Smooth muscle cell (in vitro differentiated cells): ENCODE data around the gene RABEP1. TPM values are rescaled to one million over a fixed set of nuclear protein-coding genes. Genes with fewer than 3 reads are reported as not detected.

ENCODE experiments used
- DNase-seq: peaks from one replicate; lab custom pipeline; 2025; ENCODE audit not compliant: unreplicated experiment; lab: John Stamatoyannopoulos, UW
- H2AFZ ChIP-seq: fragments of 200-600 bp; sonication (generic); 2 replicates; pipeline ENCODE4 v1.6.0; 2016; ENCODE audit warnings: antibody characterized with exemption, low read depth, mild to moderate bottlenecking
- H3F3A ChIP-seq: fragments of 200-600 bp; sonication (generic); 2 replicates; pipeline ENCODE4 v1.6.0; 2017; ENCODE audit warnings: antibody characterized with exemption, low read depth
- H3K27ac ChIP-seq: fragments of 200-600 bp; sonication (generic); 2 replicates; pipeline ENCODE4 v1.5.1; 2016; ENCODE audit warnings: low read depth, mild to moderate bottlenecking
- H3K27me3 ChIP-seq: fragments of 200-600 bp; sonication (generic); 2 replicates; pipeline ENCODE4 v1.6.1; 2016; ENCODE audit warnings: low read depth, mild to moderate bottlenecking
- H3K36me3 ChIP-seq: fragments of 200-600 bp; sonication (generic); 2 replicates; pipeline ENCODE4 v1.5.1; 2016; ENCODE audit warnings: low read depth
- H3K4me1 ChIP-seq: fragments of 200-600 bp; sonication (generic); 2 replicates; pipeline ENCODE4 v1.5.1; 2016; ENCODE audit warnings: low read depth
- H3K4me2 ChIP-seq: fragments of 200-600 bp; sonication (generic); 2 replicates; pipeline ENCODE4 v1.6.0; 2016; ENCODE audit warnings: mild to moderate bottlenecking
- H3K4me3 ChIP-seq: fragments of 200-600 bp; sonication (generic); 2 replicates; pipeline ENCODE4 v1.5.1; 2016; ENCODE audit warnings: mild to moderate bottlenecking
- H3K79me2 ChIP-seq: fragments of 200-600 bp; sonication (generic); 2 replicates; pipeline ENCODE4 v1.6.0; 2016; ENCODE audit warnings: low read depth, mild to moderate bottlenecking
- H3K9ac ChIP-seq: fragments of 200-600 bp; sonication (generic); 2 replicates; pipeline ENCODE4 v1.6.0; 2016; ENCODE audit warnings: low read depth
- H3K9me3 ChIP-seq: fragments of 200-600 bp; sonication (generic); replicated peaks from 2 replicates; pipeline ENCODE4 v1.5.1; 2016; ENCODE audit warnings: low read depth
- H4K20me1 ChIP-seq: fragments of 200-600 bp; sonication (generic); 2 replicates; pipeline ENCODE4 v1.6.0; 2016; ENCODE audit warnings: low read depth
- CTCF ChIP-seq: fragments of 200-600 bp; sonication (generic); IDR thresholded peaks from 2 replicates; pipeline ENCODE4 v1.5.1; 2017; ENCODE audit warnings: borderline replicate concordance, mild to moderate bottlenecking, antibody characterized with exemption; ENCODE audit not compliant: insufficient read depth, poor library complexity, severe bottlenecking
- WGBS: methylation state at CpG from one replicate; pipeline ENCODE4 v1.1.7; 2016; ENCODE audit warnings: low lambda C conversion rate; 5-methylcytosine and 5-hydroxymethylcytosine counted together
- polyA plus RNA-seq: library from polyadenylated mRNA; unstranded; fragments of >200 nt; fragmentation: Nextera tagmentation; extraction: Ambion mirVana; gene quantifications from 2 replicates; pipeline ENCODE4 v1.2.1, GENCODE V29; 2016
- total RNA-seq: library from RNA; depleted of rRNA; stranded (reverse); fragments of >200 nt; gene quantifications from 2 replicates; pipeline ENCODE4 v1.2.3, GENCODE V29; 2014

The RABEP1 gene
- total and polyA plus RNA-seq, 2 experiments from 2014 or later, result 25.3 to 26.5 TPM

DNA sequence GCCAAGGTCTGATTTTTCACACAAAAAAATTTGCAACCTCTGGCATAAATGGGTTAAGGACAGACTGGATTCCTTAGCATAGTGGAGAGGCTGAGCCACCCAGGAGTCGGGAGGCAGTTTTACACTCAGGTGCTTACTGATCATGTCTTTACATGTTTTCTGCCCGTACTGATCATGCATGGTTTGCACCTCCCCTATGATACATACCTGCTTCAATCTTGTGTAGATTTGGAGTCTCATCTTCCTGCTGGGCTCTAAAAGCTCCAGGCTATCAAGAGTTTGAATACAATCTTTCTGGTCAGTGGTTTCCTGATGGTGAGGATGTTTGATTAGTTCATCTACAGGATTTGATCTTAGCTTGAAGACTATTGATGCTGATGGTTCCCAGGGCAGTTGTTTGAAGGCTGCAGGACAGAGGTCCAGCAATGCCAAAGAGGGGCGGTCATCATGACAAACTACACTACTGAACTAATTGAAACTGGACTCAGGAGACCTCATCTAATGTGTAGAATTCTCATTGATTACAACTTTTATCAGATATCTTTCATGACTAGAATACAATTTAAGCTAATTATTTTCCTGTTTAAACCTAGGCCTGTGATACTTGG lies 150.0 kb downstream of the RABEP1 start:
- no peaks in the 10 kb centered on the region for H4K20me1 ChIP-seq
- no peak overlapping the region for H3K4me2 ChIP-seq
- no peak overlapping the region for H2AFZ ChIP-seq
- 89% methylated on average over 3 of the region's 3 CpGs for WGBS
- H3K27me3 ChIP-seq, result no peaks in the 10 kb centered on the region
- peak overlapping the region; percentile 34 for H3K27ac ChIP-seq
- H3K4me1 ChIP-seq, result no peaks in the 10 kb centered on the region
- TF ChIP-seq CTCF, result no peak
- H3K9me3 ChIP-seq, result no peaks in the 10 kb centered on the region
- H3K36me3 ChIP-seq, result peaks cover 17% of the 10 kb centered on the region
- H3K79me2 ChIP-seq, result peaks cover 12% of the 10 kb centered on the region
- no peak for DNase-seq
- H3F3A ChIP-seq, result peaks cover 16% of the 10 kb centered on the region
- no peak overlapping the region for H3K9ac ChIP-seq
- no peak overlapping the region for H3K4me3 ChIP-seq

- no peak for TF ChIP-seq CTCF
Measured at GRCh38 chr17:5434984-5435383, 152.9 kb downstream of the RABEP1 start.

More at GRCh38 chr17:5434984-5435383, 152.9 kb downstream of the RABEP1 start:
- Histone ChIP-seq H3K4me3 (no peak overlapping the region), H2AFZ (no peak overlapping the region), H3K36me3 (peaks cover 14% of the 10 kb centered on the region), H3K27me3 (no peaks in the 10 kb centered on the region), H3K9me3 (no peaks in the 10 kb centered on the region), H3F3A (peaks cover 16% of the 10 kb centered on the region), H3K79me2 (peaks cover 31% of the 10 kb centered on the region), H3K4me2 (no peak overlapping the region), H4K20me1 (no peaks in the 10 kb centered on the region), H3K9ac (no peak overlapping the region), H3K27ac (no peak overlapping the region), H3K4me1 (peaks cover 8% of the 10 kb centered on the region)
- DNase-seq, result no peak
- WGBS, result 94% methylated on average over 2 of the region's 2 CpGs

Other genes starting within 250 kb of the RABEP1 start
- gene SLC52A1, start 246.9 kb upstream of the RABEP1 start, total RNA-seq, result 0.31 and 1.7 TPM in 2 replicates
- 0.21 and 0.31 TPM in 2 replicates for gene SLC52A1, start 246.9 kb upstream of the RABEP1 start, polyA plus RNA-seq
- 0.22 and 0.27 TPM in 2 replicates for gene ZFP3, start 203.8 kb upstream of the RABEP1 start, total RNA-seq
- gene ZFP3, start 203.8 kb upstream of the RABEP1 start, polyA plus RNA-seq, result 0.13 and 0.56 TPM in 2 replicates
- 11.2 and 12.5 TPM in 2 replicates for gene ZNF232, start 170.4 kb upstream of the RABEP1 start, total RNA-seq
- 12.8 and 13.0 TPM in 2 replicates for gene ZNF232, start 170.4 kb upstream of the RABEP1 start, polyA plus RNA-seq
- 0.09 TPM in 1 of 2 replicates, not detected in the other for gene USP6, start 166.3 kb upstream of the RABEP1 start, total RNA-seq
- 0.08 and 0.09 TPM in 2 replicates for gene USP6, start 166.3 kb upstream of the RABEP1 start, polyA plus RNA-seq
- 2.7 and 7.2 TPM in 2 replicates for gene ZNF594, start 90.4 kb upstream of the RABEP1 start, total RNA-seq
- 1.00 and 2.8 TPM in 2 replicates for gene ZNF594, start 90.4 kb upstream of the RABEP1 start, polyA plus RNA-seq
- not detected in 2 replicates for gene SCIMP, start 47.4 kb upstream of the RABEP1 start, total RNA-seq
- gene SCIMP, start 47.4 kb upstream of the RABEP1 start, polyA plus RNA-seq, result 0.07 TPM in 1 of 2 replicates, not detected in the other
- 44.2 and 47.4 TPM in 2 replicates for gene NUP88, start 137.4 kb downstream of the RABEP1 start, total RNA-seq
- gene NUP88, start 137.4 kb downstream of the RABEP1 start, polyA plus RNA-seq, result 31.2 and 42.4 TPM in 2 replicates
- 42.8 and 56.0 TPM in 2 replicates for gene RPAIN, start 137.9 kb downstream of the RABEP1 start, total RNA-seq
- 28.8 and 39.1 TPM in 2 replicates for gene RPAIN, start 137.9 kb downstream of the RABEP1 start, polyA plus RNA-seq
- 110 and 121 TPM in 2 replicates for gene C1QBP, start 156.9 kb downstream of the RABEP1 start, total RNA-seq
- gene C1QBP, start 156.9 kb downstream of the RABEP1 start, polyA plus RNA-seq, result 120 and 122 TPM in 2 replicates
- 6.0 and 6.2 TPM in 2 replicates for gene DHX33, start 186.7 kb downstream of the RABEP1 start, total RNA-seq
- gene DHX33, start 186.7 kb downstream of the RABEP1 start, polyA plus RNA-seq, result 1.6 and 2.0 TPM in 2 replicates
- 65.3 and 81.3 TPM in 2 replicates for gene DERL2, start 203.9 kb downstream of the RABEP1 start, total RNA-seq
- gene DERL2, start 203.9 kb downstream of the RABEP1 start, polyA plus RNA-seq, result 152 and 162 TPM in 2 replicates
- 22.5 and 23.3 TPM in 2 replicates for gene MIS12, start 204.3 kb downstream of the RABEP1 start, total RNA-seq
- 14.8 and 21.6 TPM in 2 replicates for gene MIS12, start 204.3 kb downstream of the RABEP1 start, polyA plus RNA-seq